Measurements from ENCODE around the gene GTF2A1.
A peak's percentile ranks its signal among the peaks of the same experiment; 100 is the strongest.

GTF2A1 gene

DNA sequence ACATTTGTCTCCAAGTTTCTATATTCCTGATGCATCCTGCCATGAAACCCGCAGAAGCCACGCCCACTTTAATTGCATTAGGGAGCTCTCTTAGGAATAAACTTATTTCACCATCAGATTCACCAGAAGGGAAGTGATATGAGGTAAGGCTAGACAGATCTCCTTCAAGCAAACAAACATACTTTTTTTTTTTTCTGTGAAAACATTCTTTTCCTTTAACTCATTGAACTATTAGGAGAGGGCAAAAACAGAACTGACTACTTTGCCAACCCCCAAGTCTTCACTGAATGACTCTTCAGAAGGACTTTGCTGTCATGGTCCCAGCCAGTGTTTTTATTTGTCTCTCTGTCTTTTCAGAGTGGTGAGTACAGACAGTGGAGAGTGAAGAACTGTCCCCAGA is 48.4 kb downstream of the GTF2A1 start:
- no peak overlapping the region for H3K27ac ChIP-seq (ENCODE audit: low read length)
- no peak overlapping the region for H3K9ac ChIP-seq (ENCODE audit: low read length)
- H3K27me3 ChIP-seq (ENCODE audit: control insufficient read depth, insufficient read depth, low read length), result no peaks in the 10 kb centered on the region

GRCh38 chr14:81170829-81171195 is 49.9 kb downstream of the GTF2A1 start:
- Histone ChIP-seq H3K9me3 (ENCODE audit: control insufficient read depth, low read depth, low read length) (no peaks in the 10 kb centered on the region), H3K4me1 (ENCODE audit: control insufficient read depth, low read depth, low read length) (peaks cover 5% of the 10 kb centered on the region), H3K9ac (ENCODE audit: low read length) (peak overlapping the region; percentile 79), H3K27me3 (ENCODE audit: control insufficient read depth, insufficient read depth, low read length) (no peaks in the 10 kb centered on the region), H3K4me3 (ENCODE audit: low read length) (peak overlapping the region; percentile 80), H3K27ac (ENCODE audit: low read length) (no peak overlapping the region), H3K36me3 (ENCODE audit: control insufficient read depth, low read depth, low read length) (no peaks in the 10 kb centered on the region)

More for the DNA sequence above, 48.4 kb downstream of the GTF2A1 start:
- peaks cover 5% of the 10 kb centered on the region for H3K4me1 ChIP-seq (ENCODE audit: control insufficient read depth, low read depth, low read length)
- no peaks in the 10 kb centered on the region for H3K36me3 ChIP-seq (ENCODE audit: control insufficient read depth, low read depth, low read length)
- H3K9me3 ChIP-seq (ENCODE audit: control insufficient read depth, low read depth, low read length), result no peaks in the 10 kb centered on the region
- no peak overlapping the region for H3K4me3 ChIP-seq (ENCODE audit: low read length)

DNA sequence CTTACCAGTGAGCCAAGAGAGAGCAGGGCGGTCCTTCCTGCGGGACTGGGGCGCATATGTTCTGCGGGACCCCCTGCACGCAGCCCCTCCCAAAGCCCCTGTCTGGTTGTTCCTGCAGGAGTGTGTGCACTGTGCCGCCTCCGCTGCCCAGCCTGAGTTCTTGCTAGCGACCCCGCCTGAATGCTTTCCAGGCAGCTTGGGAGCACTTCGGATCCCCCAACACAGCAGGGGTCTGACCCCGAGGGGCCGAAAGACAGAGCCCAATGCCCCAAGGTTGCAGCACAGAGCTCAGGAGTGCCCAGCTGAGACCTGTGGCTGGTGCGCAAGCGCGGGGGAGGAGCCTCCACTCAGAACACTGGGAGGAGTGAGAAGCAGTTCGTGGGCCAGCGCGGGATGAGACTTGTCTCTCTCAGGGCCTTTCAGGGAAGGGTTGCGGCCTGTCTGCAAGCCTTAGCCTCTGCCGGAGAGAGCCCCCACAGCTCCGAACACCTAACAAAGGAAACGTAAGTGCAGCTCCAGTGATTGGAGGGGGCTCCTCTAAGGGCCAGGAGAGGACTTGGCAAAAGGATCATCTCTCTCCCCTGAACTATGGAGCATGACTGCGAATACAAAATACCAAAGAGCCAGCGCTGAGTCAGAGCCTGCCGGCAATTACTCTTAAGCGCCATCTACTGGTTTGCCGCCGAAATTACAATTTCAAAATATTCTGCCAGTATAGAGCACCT is 50.5 kb downstream of the GTF2A1 start:
- Histone ChIP-seq H3K4me3 (ENCODE audit: low read length) (peak overlapping the region; percentile 80), H3K27me3 (ENCODE audit: control insufficient read depth, insufficient read depth, low read length) (no peaks in the 10 kb centered on the region)

GRCh38 chr14:81169711-81170103 is 51.1 kb downstream of the GTF2A1 start:
- Histone ChIP-seq H3K36me3 (ENCODE audit: control insufficient read depth, low read depth, low read length) (no peaks in the 10 kb centered on the region), H3K27ac (ENCODE audit: low read length) (no peak overlapping the region), H3K27me3 (ENCODE audit: control insufficient read depth, insufficient read depth, low read length) (no peaks in the 10 kb centered on the region), H3K4me3 (ENCODE audit: low read length) (peak overlapping the region; percentile 80), H3K9me3 (ENCODE audit: control insufficient read depth, low read depth, low read length) (no peaks in the 10 kb centered on the region), H3K4me1 (ENCODE audit: control insufficient read depth, low read depth, low read length) (peaks cover 5% of the 10 kb centered on the region), H3K9ac (ENCODE audit: low read length) (peak overlapping the region; percentile 79)

More for the DNA sequence above, 50.5 kb downstream of the GTF2A1 start:
- peak overlapping the region; percentile 83 for H3K27ac ChIP-seq (ENCODE audit: low read length)
- no peaks in the 10 kb centered on the region for H3K36me3 ChIP-seq (ENCODE audit: control insufficient read depth, low read depth, low read length)
- H3K9ac ChIP-seq (ENCODE audit: low read length), result peak overlapping the region; percentile 79
- H3K9me3 ChIP-seq (ENCODE audit: control insufficient read depth, low read depth, low read length), result no peaks in the 10 kb centered on the region
- H3K4me1 ChIP-seq (ENCODE audit: control insufficient read depth, low read depth, low read length), result peaks cover 5% of the 10 kb centered on the region

DNA sequence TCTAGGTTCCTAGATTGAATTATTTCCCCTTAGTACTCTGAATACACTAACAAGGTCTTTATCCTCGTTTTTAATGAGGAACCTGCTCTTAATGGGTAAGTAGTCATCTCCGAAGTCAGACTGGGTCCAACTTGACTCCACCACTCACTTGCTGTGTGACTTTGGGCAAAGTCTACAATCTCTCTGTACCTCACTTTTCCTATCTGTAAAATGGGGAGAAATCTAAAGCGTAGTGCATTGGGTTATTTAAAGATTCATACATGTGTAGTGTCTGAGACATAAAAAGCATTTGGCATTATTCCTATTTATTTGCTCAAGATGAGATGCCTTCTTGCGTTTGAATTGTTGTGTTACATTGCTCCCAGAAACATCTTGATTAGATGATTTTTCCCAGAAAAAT is 51.5 kb downstream of the GTF2A1 start:
- H3K9me3 ChIP-seq (ENCODE audit: control insufficient read depth, low read depth, low read length), result no peaks in the 10 kb centered on the region
- no peaks in the 10 kb centered on the region for H3K36me3 ChIP-seq (ENCODE audit: control insufficient read depth, low read depth, low read length)
- H3K4me1 ChIP-seq (ENCODE audit: control insufficient read depth, low read depth, low read length), result peaks cover 5% of the 10 kb centered on the region
- H3K4me3 ChIP-seq (ENCODE audit: low read length), result peak overlapping the region; percentile 80
- no peaks in the 10 kb centered on the region for H3K27me3 ChIP-seq (ENCODE audit: control insufficient read depth, insufficient read depth, low read length)
- H3K9ac ChIP-seq (ENCODE audit: low read length), result no peak overlapping the region
- no peak overlapping the region for H3K27ac ChIP-seq (ENCODE audit: low read length)

- peaks cover 5% of the 10 kb centered on the region for H3K4me1 ChIP-seq (ENCODE audit: control insufficient read depth, low read depth, low read length)
- H3K36me3 ChIP-seq (ENCODE audit: control insufficient read depth, low read depth, low read length), result no peaks in the 10 kb centered on the region
- no peak overlapping the region for H3K9ac ChIP-seq (ENCODE audit: low read length)
- H3K9me3 ChIP-seq (ENCODE audit: control insufficient read depth, low read depth, low read length), result no peaks in the 10 kb centered on the region
- no peaks in the 10 kb centered on the region for H3K27me3 ChIP-seq (ENCODE audit: control insufficient read depth, insufficient read depth, low read length)
- no peak overlapping the region for H3K4me3 ChIP-seq (ENCODE audit: low read length)
- H3K27ac ChIP-seq (ENCODE audit: low read length), result no peak overlapping the region
Observed at GRCh38 chr14:81166121-81166520, 54.6 kb downstream of the GTF2A1 start.

- Histone ChIP-seq H3K4me1 (ENCODE audit: control insufficient read depth, low read depth, low read length) (peaks cover 5% of the 10 kb centered on the region), H3K4me3 (ENCODE audit: low read length) (no peak overlapping the region), H3K36me3 (ENCODE audit: control insufficient read depth, low read depth, low read length) (no peaks in the 10 kb centered on the region), H3K9me3 (ENCODE audit: control insufficient read depth, low read depth, low read length) (no peaks in the 10 kb centered on the region), H3K9ac (ENCODE audit: low read length) (no peak overlapping the region), H3K27me3 (ENCODE audit: control insufficient read depth, insufficient read depth, low read length) (no peaks in the 10 kb centered on the region), H3K27ac (ENCODE audit: low read length) (no peak overlapping the region)
Observed at GRCh38 chr14:81165188-81165587, 55.6 kb downstream of the GTF2A1 start.

DNA sequence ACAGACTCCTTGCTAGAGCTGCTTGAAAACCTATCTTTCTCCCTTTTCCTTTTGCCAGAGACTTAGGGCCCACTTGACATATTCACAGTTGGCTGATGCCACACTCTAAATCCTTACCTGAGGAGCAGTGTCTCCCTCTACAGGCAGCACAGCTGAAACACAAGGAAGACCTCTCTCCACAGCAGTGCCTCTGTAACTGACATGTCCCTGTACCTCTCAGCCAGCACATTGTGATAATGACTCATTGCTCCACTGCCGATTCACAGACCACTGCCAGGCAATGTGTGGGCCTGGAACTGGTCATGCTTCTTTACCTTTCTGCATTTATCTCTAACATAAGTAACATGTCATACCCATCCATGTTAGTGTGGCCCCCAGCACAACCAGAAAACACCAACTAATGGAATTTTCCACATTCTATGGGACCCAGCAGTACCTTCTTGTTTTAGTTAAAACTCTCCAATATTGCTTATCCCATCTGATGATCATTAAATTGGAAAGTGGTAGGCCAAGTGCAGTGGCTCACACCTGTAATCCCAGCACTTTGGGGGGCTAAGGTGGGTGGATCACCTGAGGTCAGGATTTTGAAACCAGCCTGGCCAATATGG is 56.5 kb downstream of the GTF2A1 start:
- no peak overlapping the region for H3K27ac ChIP-seq (ENCODE audit: low read length)
- H3K36me3 ChIP-seq (ENCODE audit: control insufficient read depth, low read depth, low read length), result no peaks in the 10 kb centered on the region
- no peaks in the 10 kb centered on the region for H3K4me1 ChIP-seq (ENCODE audit: control insufficient read depth, low read depth, low read length)
- H3K9ac ChIP-seq (ENCODE audit: low read length), result no peak overlapping the region
- H3K4me3 ChIP-seq (ENCODE audit: low read length), result no peak overlapping the region
- H3K9me3 ChIP-seq (ENCODE audit: control insufficient read depth, low read depth, low read length), result no peaks in the 10 kb centered on the region
- no peaks in the 10 kb centered on the region for H3K27me3 ChIP-seq (ENCODE audit: control insufficient read depth, insufficient read depth, low read length)

DNA sequence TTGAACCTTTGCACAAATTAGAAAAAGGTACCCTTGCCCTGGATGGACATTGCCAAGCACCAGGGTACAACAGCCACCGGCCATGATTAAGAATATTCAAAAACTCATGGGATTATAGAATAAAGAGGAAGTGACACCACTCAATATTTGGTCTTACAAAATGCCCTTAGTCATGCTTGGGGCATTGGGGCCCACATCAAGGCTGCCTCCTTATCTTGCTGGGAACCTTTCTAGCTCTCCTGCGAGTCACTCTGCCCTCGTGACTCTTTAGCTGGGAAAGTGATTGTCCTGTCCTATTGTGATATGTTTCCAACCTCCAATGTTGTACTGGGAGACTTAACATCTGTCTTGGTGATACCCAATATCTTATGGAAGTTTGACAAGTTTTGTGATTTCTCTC is 57.8 kb downstream of the GTF2A1 start:
- Histone ChIP-seq H3K9me3 (ENCODE audit: control insufficient read depth, low read depth, low read length) (no peaks in the 10 kb centered on the region), H3K4me3 (ENCODE audit: low read length) (no peak overlapping the region), H3K36me3 (ENCODE audit: control insufficient read depth, low read depth, low read length) (no peaks in the 10 kb centered on the region), H3K27me3 (ENCODE audit: control insufficient read depth, insufficient read depth, low read length) (no peaks in the 10 kb centered on the region), H3K27ac (ENCODE audit: low read length) (no peak overlapping the region), H3K9ac (ENCODE audit: low read length) (no peak overlapping the region), H3K4me1 (ENCODE audit: control insufficient read depth, low read depth, low read length) (no peaks in the 10 kb centered on the region)

DNA sequence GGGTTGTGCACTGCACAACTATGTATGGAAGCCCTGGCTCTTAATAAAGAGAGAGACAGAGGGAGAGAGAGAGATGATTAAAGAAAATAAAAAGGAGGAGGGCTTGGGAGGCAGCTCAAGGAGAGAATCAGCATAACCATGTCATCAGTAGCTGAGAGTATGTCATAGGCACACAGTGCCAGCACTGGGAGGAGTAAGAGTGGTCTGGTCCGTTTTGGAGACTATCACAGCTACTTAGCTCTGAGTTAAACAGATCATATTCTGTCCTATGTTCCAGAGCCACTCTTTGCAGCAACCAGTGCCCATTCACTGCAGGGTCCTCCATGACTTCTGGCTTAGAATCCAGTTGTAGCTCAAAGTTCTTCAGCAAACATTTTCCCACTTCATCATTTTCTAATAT is 59.0 kb downstream of the GTF2A1 start:
- Histone ChIP-seq H3K4me3 (ENCODE audit: low read length) (no peak overlapping the region), H3K9me3 (ENCODE audit: control insufficient read depth, low read depth, low read length) (no peaks in the 10 kb centered on the region), H3K36me3 (ENCODE audit: control insufficient read depth, low read depth, low read length) (no peaks in the 10 kb centered on the region), H3K9ac (ENCODE audit: low read length) (no peak overlapping the region), H3K27ac (ENCODE audit: low read length) (no peak overlapping the region), H3K27me3 (ENCODE audit: control insufficient read depth, insufficient read depth, low read length) (no peaks in the 10 kb centered on the region), H3K4me1 (ENCODE audit: control insufficient read depth, low read depth, low read length) (no peaks in the 10 kb centered on the region)

DNA sequence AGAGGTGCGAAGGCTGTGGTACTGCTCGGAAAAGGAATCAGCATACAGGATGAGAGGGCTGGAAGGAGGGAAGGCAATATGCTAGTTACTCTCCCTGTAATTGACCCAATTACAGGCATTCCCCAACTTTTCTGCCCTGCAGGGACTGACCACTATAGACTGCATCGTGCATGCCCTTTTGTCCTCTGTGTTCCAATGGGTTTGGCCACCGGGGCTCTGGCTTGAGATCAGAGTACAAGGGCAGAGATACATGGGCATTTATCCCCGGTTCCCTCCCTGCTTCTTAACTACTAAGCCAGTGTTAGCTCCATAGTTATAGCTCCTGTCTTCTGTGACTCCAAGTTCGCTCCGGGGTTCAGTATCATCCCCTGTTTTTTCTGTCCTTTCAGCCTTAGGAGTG is 59.7 kb downstream of the GTF2A1 start:
- no peaks in the 10 kb centered on the region for H3K9me3 ChIP-seq (ENCODE audit: control insufficient read depth, low read depth, low read length)
- no peak overlapping the region for H3K9ac ChIP-seq (ENCODE audit: low read length)
- no peak overlapping the region for H3K27ac ChIP-seq (ENCODE audit: low read length)
- H3K4me3 ChIP-seq (ENCODE audit: low read length), result no peak overlapping the region
- no peaks in the 10 kb centered on the region for H3K27me3 ChIP-seq (ENCODE audit: control insufficient read depth, insufficient read depth, low read length)
- no peaks in the 10 kb centered on the region for H3K36me3 ChIP-seq (ENCODE audit: control insufficient read depth, low read depth, low read length)
- H3K4me1 ChIP-seq (ENCODE audit: control insufficient read depth, low read depth, low read length), result no peaks in the 10 kb centered on the region

- no peaks in the 10 kb centered on the region for H3K27me3 ChIP-seq (ENCODE audit: control insufficient read depth, insufficient read depth, low read length)
- H3K27ac ChIP-seq (ENCODE audit: low read length), result no peak overlapping the region
- no peaks in the 10 kb centered on the region for H3K9me3 ChIP-seq (ENCODE audit: control insufficient read depth, low read depth, low read length)
- no peak overlapping the region for H3K4me3 ChIP-seq (ENCODE audit: low read length)
- no peak overlapping the region for H3K9ac ChIP-seq (ENCODE audit: low read length)
- H3K4me1 ChIP-seq (ENCODE audit: control insufficient read depth, low read depth, low read length), result no peaks in the 10 kb centered on the region
- H3K36me3 ChIP-seq (ENCODE audit: control insufficient read depth, low read depth, low read length), result no peaks in the 10 kb centered on the region
Observed at GRCh38 chr14:81157431-81157830, 63.3 kb downstream of the GTF2A1 start.
